Posterior vena cava (tissue), 2 donors: ENCODE measurements around the gene UBE2N. TPM values are rescaled to one million over a fixed set of nuclear protein-coding genes. Genes with fewer than 3 reads are reported as not detected.
"Not testable (repeated sequence)": the region's sequence is repeated elsewhere in the genome, so short reads cannot be mapped to it uniquely, and the experiment has no call there.

Source experiments
- DNase-seq: peaks from one replicate; pipeline ENCODE4 v3.0.0-alpha.2; 2020; ENCODE audit warnings: low spot score
- intact Hi-C, 2 donors: fragments of 100-400 bp; cut with DNase I; formaldehyde crosslinking; loops; one replicate each; pipeline versions ENCODE4 v1.14.1 to v1.14.2; 2022 to 2023
- total RNA-seq, 2 donors: library from RNA; stranded (reverse); fragmentation: NEBNext Ultra II Directional; extraction: Animal tissue kit (Norgen Biotek cat#: 25700); gene quantifications; one replicate each; pipeline ENCODE4 v1.2.1, GENCODE V29; 2021
- donor health status: DM: yes; HTN: yes; CAD: no.
- donor health status: DM: yes; HTN: yes; CAD: no.

The UBE2N gene
- total RNA-seq, 2 donors from 2014 or later: 78.3 to 90.8 TPM

- no peak for DNase-seq
- intact Hi-C loops: no loop called here
These were observed 22.2 kb downstream of the UBE2N start for GRCh38 chr12:93419388-93420034.

- no peak for DNase-seq
- intact Hi-C loops: no loop called here
These were observed 23.7 kb downstream of the UBE2N start for GRCh38 chr12:93417967-93418480.

- intact Hi-C loops: no loop called here
- no peak for DNase-seq
These were observed 25.9 kb downstream of the UBE2N start for GRCh38 chr12:93415723-93416464.

DNA sequence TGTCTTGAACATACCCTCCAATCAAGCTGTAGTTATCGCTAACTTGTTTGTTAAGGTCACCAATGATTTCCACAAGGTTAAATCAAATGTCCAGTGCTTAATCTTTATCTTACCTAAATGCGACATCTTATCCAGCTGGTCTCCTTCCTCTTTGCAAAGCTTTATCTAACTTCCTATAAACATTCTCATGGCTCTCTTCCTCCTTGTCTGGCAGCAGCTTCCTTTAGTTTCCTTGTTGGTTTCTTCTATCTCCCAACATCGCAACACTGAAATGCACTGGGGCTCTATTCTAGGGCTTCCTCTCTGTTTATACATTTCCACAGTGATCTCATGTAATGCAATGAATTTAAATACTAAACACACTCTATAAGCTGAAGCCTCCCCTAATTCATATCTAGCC is 28.7 kb downstream of the UBE2N start:
- DNase-seq: no peak
- intact Hi-C loops: no loop called here

DNA sequence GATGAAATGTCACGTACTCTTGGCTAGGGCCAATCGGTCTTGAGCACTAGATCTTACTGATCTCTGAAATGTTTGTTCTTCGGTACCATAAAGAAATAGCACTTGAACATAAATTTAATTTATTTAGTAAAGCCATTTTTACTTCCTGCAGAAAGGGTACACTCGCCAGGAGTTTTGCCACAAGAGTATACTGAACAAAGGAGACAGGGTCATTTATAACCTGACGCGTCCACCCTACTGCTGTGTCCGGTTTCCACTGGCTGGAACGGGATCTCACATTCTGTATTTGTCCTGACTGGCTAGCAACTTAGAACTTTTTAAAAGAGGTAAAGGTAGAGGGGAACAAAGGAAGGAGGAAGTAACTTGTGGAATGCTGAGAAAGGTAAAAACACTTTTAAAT is 29.4 kb downstream of the UBE2N start:
- intact Hi-C loops, DNase-seq: not testable (repeated sequence)

GRCh38 chr12:93411060-93411459 is 30.7 kb downstream of the UBE2N start:
- DNase-seq, intact Hi-C loops: not testable (repeated sequence)

- DNase-seq, intact Hi-C loops: not testable (repeated sequence)
These were observed 32.2 kb downstream of the UBE2N start for GRCh38 chr12:93409343-93410187.

GRCh38 chr12:93408813-93409212 is 32.9 kb downstream of the UBE2N start:
- intact Hi-C loops: no loop called here
- DNase-seq: no peak

DNA sequence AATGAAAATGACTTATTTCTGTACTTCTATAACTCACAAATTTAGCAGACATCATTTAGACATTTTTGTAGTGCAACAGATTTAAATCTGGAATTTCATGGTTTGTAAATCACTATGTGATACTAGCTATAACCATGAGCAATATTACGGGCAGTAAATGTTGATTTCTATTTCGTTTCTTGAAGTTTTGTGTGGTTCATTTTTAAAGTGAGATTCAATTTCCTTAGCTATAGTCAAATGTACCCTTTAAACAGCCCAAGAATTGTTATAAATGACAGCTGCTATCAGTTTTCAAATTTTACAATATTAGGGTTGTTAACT is 33.8 kb downstream of the UBE2N start:
- no peak for DNase-seq
- intact Hi-C loops: no loop called here

DNA sequence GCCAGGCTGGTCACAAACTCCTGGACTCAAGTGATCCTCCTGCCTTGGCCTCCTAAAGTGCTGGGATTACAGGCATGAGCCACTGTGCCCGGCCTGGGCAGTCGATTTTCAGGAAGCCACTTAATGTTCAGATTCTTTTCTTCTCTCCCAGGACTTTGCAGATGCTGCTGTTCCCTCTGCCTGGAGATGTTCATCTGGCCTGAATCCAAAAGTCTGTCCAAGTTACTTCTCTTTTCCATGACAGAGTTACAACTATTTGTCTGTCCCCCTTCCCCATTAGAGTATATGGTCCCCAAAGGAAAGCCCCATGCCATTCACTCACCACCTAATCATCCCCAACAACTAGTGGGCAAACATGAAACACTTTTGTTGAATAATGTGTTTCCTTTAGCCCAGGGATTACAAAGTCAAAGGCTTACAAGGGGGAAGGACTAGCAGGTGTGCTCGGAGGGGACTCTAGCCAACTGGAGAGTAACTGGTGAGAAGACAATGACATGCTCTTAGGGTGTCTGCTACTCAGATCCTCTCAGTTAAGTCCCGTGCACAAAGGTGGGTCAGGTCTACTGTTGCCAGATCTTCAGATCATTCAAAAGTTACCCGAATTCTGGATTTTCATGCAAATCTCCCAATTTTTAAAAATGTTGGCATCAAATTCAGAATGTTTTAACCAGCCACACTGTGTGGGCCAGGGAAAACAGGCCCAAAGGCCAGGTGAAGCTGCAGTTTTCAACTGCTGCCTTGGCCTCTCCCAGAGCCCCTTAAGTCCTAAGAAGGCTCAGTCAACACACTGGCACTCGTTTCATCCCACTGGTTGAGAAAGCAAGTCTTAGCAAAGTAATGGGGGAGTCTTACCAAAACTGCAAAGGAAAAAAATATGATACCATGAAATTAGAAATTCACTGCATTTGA is 34.4 kb downstream of the UBE2N start:
- DNase-seq: no peak
- intact Hi-C loops: no loop called here

DNA sequence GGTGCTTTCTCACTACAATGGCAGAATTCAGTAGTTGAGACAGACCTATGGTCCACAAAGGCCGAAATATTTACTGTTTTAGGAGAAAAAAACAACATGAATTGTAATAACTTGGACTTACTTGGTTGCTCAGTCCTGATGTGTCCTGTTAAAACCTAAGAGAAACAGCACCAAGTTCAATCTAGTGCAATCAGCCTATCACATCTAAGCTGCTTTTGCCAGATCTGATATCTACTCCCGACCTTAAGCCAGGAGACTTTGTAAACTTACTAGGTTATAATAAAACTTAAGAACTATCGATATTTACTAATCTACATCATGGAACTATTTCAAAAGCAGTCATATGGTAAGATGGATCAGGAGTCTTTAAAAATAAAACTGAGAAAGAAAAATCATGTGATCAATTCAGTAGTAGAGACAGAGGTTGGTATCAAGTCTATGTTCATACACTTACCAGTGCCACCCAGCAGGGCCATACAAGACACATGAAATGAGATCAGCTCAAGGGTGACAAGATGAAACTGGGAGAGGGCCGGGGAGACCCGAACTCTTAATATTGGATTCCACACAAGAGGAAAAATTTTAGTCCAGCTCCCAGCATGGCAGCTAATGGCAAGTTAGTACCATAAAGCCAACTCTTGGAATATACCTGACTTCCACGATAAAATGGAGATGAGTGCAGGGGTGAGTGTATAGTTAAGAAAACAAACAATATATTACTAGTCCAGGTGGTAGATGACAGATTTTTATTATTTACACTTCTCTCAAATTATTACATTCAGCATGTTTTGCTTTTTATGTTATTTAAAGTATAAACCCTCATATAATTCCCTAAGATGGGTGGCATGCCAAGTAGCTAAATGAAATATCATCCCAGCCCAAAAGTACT is 36.5 kb downstream of the UBE2N start:
- DNase-seq: no peak
- intact Hi-C loops: no loop called here

GRCh38 chr12:93403988-93404803 is 37.6 kb downstream of the UBE2N start:
- no peak for DNase-seq
- intact Hi-C loops: no loop called here

DNA sequence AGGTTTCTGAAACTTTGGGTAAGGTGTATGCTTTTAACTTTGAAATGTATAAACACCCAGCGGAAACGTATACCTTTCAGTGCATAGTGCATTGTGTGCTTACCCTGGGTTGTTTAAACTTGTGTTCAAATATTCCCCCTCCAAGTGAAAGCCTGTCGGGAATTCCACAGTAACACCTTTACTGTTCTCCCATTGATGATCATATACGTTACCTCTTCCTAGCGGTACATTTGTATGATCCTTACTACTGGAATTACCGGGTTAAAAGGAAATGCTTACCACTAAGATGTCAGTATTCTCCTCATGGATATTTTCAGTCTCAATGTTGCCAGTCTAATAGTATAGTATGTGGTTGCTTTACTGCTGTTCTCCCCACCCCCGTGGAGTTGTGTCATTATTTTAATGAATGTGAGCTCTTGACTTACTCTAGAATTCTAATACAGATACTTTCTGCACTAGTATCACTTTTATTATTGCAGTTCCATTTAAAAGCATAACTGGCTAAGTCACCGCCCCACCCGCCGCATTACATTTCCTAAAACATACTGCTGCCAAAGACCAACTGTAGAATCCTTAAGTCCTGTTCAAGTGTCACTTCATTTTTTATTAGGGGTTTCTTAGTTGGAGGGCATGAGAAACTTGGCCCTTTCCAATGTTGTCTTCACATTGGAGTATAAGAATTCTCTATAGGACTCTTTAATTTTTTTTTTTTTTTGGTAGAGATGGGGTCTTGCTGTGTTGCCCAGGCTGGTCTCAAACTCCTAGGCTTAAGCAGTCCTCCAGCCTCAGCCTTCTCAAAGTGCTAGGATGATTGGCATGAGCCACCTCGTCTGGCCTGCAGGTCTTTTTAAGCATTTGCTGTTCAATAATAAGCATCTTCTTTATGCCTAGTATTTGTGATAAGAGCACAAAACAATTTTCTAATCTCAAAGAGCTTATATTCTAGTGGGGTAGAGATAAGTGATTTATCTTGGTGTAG is 39.1 kb downstream of the UBE2N start:
- intact Hi-C loops: no loop called here
- DNase-seq: no peak

DNA sequence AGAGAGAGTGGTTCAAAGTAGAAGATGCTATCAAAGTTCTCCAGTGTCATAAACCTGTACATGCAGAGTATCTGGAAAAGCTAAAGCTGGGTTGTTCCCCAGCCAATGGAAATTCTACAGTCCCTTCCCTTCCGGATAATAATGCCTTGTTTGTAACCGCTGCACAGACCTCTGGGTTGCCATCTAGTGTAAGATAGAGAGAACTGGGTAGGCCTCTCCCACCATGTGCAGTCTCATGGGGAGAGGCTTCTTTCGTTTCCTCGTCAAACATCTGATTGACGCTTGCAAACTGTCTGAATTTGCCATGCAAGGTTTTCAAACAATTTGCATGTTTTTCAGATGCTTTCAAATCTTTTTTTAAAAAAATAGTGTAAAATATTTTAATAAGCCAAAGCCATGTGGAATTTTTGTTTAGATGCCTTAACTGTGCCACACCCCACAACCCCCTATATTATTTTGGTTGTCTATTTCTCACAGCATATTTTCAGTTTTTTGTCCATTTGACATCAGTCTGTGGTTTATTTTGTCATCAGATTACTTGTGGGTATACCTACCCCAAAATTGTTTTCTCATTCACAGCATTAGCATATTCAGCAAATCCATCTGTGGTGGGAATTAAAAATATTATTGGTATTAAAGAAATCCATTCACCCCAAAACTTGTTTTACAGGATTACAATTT is 42.4 kb downstream of the UBE2N start:
- intact Hi-C loops: loop anchor here in 1 of 2 donors (10.0 kb wide), 1 partner anchor 415 kb away; no protein-coding TSS in a partner anchor
- not testable (repeated sequence) for DNase-seq

DNA sequence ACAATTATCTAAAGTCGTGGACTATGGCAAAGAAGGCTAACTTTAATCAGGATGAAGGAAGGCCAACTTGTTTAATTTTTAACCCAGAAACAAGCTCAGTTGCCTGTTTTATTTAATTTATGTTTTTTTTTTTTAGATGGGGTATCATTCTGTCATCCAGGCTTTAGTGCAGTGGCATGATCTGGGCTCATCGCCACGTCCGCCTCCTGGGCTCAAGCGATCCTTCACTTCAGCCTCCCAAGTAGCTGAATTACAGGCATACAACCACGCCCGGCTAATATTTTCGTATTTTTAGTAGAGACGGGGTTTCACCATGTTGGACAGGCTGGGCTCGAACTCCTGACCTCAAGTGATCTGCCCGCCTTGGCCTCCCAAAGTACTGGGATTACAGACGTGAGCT is 44.3 kb downstream of the UBE2N start:
- intact Hi-C loops: loop anchor here in 1 of 2 donors (10.0 kb wide), 1 partner anchor 413 kb away; no protein-coding TSS in a partner anchor
- DNase-seq: no peak
